ENCODE results near the gene PCMTD2. TPM values are rescaled to one million over a fixed set of nuclear protein-coding genes. Genes with fewer than 3 reads are reported as not detected.

PCMTD2 gene
- total and polyA plus RNA-seq, 2 of the 13 experiments (the other 11 are each of a cell fraction or from before 2014, with no cell fraction given): 47.0 to 76.9 TPM

DNA sequence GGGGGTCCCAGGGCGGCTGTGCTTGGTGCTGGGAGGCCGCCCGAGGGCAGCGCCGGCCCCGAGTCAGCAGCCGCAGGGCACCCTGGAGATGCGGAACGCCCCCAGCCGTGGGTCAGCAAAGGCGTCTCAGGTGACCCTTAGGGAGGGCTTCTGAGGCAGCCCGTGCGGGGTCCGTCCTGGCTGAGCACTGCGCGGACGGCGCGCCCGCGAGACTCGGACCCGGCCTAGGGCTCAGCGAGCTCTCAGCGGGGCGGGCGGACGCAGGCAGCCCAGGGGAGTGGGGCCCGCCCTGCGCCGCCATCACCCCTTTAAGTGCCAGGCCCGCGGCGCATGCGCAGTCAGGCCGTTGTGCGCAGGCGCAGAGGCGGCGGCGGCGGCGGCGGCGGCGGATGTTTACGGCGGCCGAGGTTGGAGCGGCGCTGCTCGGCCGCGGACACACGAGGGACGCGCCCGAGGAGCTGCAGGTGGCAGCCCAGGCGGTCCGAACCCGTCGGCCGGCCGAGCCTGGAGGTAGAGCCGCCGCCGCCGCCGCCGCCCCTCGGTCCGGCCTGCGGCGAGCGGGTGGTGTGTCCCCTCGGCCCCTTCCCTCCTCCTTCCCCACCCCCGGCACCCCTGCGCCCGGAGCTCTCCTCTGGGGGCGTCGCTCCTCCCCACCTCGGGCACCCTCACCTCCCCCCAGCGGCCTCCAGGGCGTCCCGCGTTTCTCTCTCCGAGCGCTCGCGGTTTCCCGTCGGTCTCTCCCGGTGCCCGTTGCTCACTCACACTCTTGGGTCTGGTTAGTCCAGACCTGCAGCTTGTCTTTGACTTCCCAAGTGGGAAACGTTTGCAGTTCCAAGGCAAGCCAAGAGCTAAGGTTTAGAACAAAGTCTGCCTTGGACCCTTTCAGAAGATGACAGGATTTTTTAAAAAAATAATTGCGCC, at the start of gene PCMTD2 (continued):
- TF ChIP-seq, protein P1, sequence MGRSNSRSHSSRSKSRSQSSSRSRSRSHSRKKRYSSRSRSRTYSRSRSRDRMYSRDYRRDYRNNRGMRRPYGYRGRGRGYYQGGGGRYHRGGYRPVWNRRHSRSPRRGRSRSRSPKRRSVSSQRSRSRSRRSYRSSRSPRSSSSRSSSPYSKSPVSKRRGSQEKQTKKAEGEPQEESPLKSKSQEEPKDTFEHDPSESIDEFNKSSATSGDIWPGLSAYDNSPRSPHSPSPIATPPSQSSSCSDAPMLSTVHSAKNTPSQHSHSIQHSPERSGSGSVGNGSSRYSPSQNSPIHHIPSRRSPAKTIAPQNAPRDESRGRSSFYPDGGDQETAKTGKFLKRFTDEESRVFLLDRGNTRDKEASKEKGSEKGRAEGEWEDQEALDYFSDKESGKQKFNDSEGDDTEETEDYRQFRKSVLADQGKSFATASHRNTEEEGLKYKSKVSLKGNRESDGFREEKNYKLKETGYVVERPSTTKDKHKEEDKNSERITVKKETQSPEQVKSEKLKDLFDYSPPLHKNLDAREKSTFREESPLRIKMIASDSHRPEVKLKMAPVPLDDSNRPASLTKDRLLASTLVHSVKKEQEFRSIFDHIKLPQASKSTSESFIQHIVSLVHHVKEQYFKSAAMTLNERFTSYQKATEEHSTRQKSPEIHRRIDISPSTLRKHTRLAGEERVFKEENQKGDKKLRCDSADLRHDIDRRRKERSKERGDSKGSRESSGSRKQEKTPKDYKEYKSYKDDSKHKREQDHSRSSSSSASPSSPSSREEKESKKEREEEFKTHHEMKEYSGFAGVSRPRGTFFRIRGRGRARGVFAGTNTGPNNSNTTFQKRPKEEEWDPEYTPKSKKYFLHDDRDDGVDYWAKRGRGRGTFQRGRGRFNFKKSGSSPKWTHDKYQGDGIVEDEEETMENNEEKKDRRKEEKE (IDR thresholded peaks at IDR 0.05): no peak
- TF ChIP-seq POGZ (CRISPR knock-in tag; IDR thresholded peaks at IDR 0.05) (peak; percentile 83), BCL3 (CRISPR knock-in tag; IDR thresholded peaks at IDR 0.05) (peak; percentile 95), BHLHE40 (IDR thresholded peaks at IDR 0.05; ENCODE audit: low read length) (peak; percentile 15; the same call in 1 of the 2 replicates), MXI1 (IDR thresholded peaks at IDR 0.05; ENCODE audit: borderline replicate concordance, low read depth, low read length) (peak; percentile 80; the same call in 1 of the 3 replicates), ZNF792 (CRISPR knock-in tag; IDR thresholded peaks at IDR 0.05) (peak; percentile 58), THYN1 (CRISPR knock-in tag; IDR thresholded peaks at IDR 0.05; ENCODE audit: borderline replicate concordance, low read depth) (no peak), GZF1 (CRISPR knock-in tag; IDR thresholded peaks at IDR 0.05) (no peak), CREM (IDR thresholded peaks at IDR 0.05) (no peak), CREM (CRISPR knock-in tag; IDR thresholded peaks at IDR 0.05) (no peak), RARA (CRISPR knock-in tag; IDR thresholded peaks at IDR 0.05) (peak; percentile 62), ZNF678 (CRISPR knock-in tag; IDR thresholded peaks at IDR 0.05) (no peak; the same call in 1 of the 2 replicates), MTF2 (CRISPR knock-in tag; IDR thresholded peaks at IDR 0.05; ENCODE audit: borderline replicate concordance) (0 out of 2 replicates have a peak, but pooled peaks have one; percentile 36), THRA (CRISPR knock-in tag; IDR thresholded peaks at IDR 0.05; ENCODE audit: borderline replicate concordance) (peak; percentile 63; the same call in 1 of the 2 replicates), ZNF558 (CRISPR knock-in tag; IDR thresholded peaks at IDR 0.05; ENCODE audit: borderline replicate concordance) (no peak), ASH2L (IDR thresholded peaks at IDR 0.05; ENCODE audit: insufficient read length, low read depth, low read length) (peak; percentile 87)
- TF ChIP-seq, protein P2, sequence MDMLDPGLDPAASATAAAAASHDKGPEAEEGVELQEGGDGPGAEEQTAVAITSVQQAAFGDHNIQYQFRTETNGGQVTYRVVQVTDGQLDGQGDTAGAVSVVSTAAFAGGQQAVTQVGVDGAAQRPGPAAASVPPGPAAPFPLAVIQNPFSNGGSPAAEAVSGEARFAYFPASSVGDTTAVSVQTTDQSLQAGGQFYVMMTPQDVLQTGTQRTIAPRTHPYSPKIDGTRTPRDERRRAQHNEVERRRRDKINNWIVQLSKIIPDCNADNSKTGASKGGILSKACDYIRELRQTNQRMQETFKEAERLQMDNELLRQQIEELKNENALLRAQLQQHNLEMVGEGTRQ (IDR thresholded peaks at IDR 0.05; ENCODE audit: low read depth, low read length): no peak
- TF ChIP-seq, protein P2 (CRISPR knock-in tag; IDR thresholded peaks at IDR 0.05; ENCODE audit: borderline replicate concordance): no peak; the same call in 1 of the 2 replicates
- TF ChIP-seq, protein P3, sequence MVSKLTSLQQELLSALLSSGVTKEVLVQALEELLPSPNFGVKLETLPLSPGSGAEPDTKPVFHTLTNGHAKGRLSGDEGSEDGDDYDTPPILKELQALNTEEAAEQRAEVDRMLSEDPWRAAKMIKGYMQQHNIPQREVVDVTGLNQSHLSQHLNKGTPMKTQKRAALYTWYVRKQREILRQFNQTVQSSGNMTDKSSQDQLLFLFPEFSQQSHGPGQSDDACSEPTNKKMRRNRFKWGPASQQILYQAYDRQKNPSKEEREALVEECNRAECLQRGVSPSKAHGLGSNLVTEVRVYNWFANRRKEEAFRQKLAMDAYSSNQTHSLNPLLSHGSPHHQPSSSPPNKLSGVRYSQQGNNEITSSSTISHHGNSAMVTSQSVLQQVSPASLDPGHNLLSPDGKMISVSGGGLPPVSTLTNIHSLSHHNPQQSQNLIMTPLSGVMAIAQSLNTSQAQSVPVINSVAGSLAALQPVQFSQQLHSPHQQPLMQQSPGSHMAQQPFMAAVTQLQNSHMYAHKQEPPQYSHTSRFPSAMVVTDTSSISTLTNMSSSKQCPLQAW (CRISPR knock-in tag; IDR thresholded peaks at IDR 0.05): peak; percentile 49; the same call in 1 of the 2 replicates
